CD4-positive, alpha-beta T cell (primary cell): ENCODE data around the gene CD300LG. TPM values are rescaled to one million over a fixed set of nuclear protein-coding genes. Genes with fewer than 3 reads are reported as not detected.

Experiments used
- ATAC-seq: fragments of 200-7000 bp; cut with Tn5 transposase; one replicate; pipeline ENCODE4 v1.10.0; 2022; ENCODE audit warnings: mild to moderate bottlenecking; ENCODE audit not compliant: poor library complexity
- CTCF ChIA-PET: fragments of 350-600 bp; sonication (Branson Sonifier 250); formaldehyde crosslinking; loops from one replicate; lab custom pipeline; 2021; ENCODE audit warnings: antibody characterized with exemption, inconsistent platforms; lab: Charles Lee
- POLR2A ChIA-PET: fragments of 350-600 bp; sonication (Branson Sonifier 250); formaldehyde crosslinking; loops from one replicate; lab custom pipeline; 2021; ENCODE audit warnings: antibody characterized with exemption, inconsistent platforms; lab: Charles Lee
- DNase-seq, 14 experiments: peaks; one replicate each; pipeline ENCODE4 v3.0.0-alpha.2; 2013 to 2020; ENCODE audit warnings: mixed read lengths in 2 of 14
- H3K27ac ChIP-seq, 2 donors: one replicate each; pipeline versions ENCODE4 v1.5.1 to v1.7.0; 2013; ENCODE audit warnings: low read length in 2 of 2, low read depth in 1 of 2, mild to moderate bottlenecking in 1 of 2
- H3K27me3 ChIP-seq, 2 experiments: 1 replicate in 1 of 2; 2 replicates in 1 of 2; pipeline versions ENCODE4 v1.6.1 to v1.7.0; 2013; ENCODE audit warnings: low read length in 2 of 2, control low read depth in 1 of 2, mild to moderate bottlenecking in 1 of 2, moderate library complexity in 1 of 2; ENCODE audit not compliant: insufficient read depth in 2 of 2, control insufficient read depth in 1 of 2
- H3K36me3 ChIP-seq: one replicate; pipeline ENCODE4 v1.6.1; 2013; ENCODE audit warnings: low read length, control low read depth; ENCODE audit not compliant: insufficient read depth
- H3K4me1 ChIP-seq: one replicate; pipeline ENCODE4 v1.6.1; 2013; ENCODE audit warnings: low read length, control low read depth; ENCODE audit not compliant: insufficient read depth
- H3K4me3 ChIP-seq: one replicate; pipeline ENCODE4 v1.5.1; 2013; ENCODE audit warnings: mild to moderate bottlenecking, low read length, moderate library complexity
- H3K9me3 ChIP-seq, 2 experiments: 1 replicate in 1 of 2; 2 replicates in 1 of 2; pipeline versions ENCODE4 v1.6.1 to v1.7.0; 2013; ENCODE audit warnings: low read length in 2 of 2, mild to moderate bottlenecking in 2 of 2, control low read depth in 1 of 2, moderate library complexity in 1 of 2; ENCODE audit not compliant: control insufficient read depth in 1 of 2, insufficient read depth in 1 of 2
- H3K27ac Mint-ChIP-seq: one replicate; pipeline ENCODE4 v1.8.0; 2020; ENCODE audit warnings: mixed read lengths
- H3K27me3 Mint-ChIP-seq: one replicate; pipeline ENCODE4 v1.8.0; 2021; ENCODE audit warnings: mixed read lengths
- H3K36me3 Mint-ChIP-seq: one replicate; pipeline ENCODE4 v1.8.0; 2021; ENCODE audit warnings: low read depth, mixed read lengths
- H3K4me1 Mint-ChIP-seq: one replicate; pipeline ENCODE4 v1.8.0; 2021; ENCODE audit warnings: low read depth, mixed read lengths
- H3K4me3 Mint-ChIP-seq: one replicate; pipeline ENCODE4 v1.8.0; 2020; ENCODE audit warnings: mild to moderate bottlenecking, mixed read lengths
- H3K9me3 Mint-ChIP-seq: one replicate; pipeline ENCODE4 v1.8.0; 2020; ENCODE audit warnings: mixed read lengths
- CTCF ChIP-seq: fragments of 200-600 bp; IDR thresholded peaks from one replicate; pipeline ENCODE4 v1.8.0; 2022; ENCODE audit warnings: antibody characterized with exemption, mild to moderate bottlenecking
- intact Hi-C, 2 experiments: fragments of 100-400 bp; cut with DNase I in 1 of 2; cut with micrococcal nuclease in 1 of 2; formaldehyde crosslinking; loops; one replicate each; pipeline versions ENCODE4 v1.15.1 to v1.9.0; 2023 to 2025; cut with DNase I, micrococcal nuclease
- total RNA-seq, 174 experiments: library from RNA in 2 of 174; stranded (reverse) in 2 of 174; gene quantifications; one replicate each; pipeline ENCODE4 v1.2.3 and lab custom pipeline; 2021 to 2026

CD300LG gene
- total RNA-seq, 2 experiments from 2014 or later = not detected

DNA sequence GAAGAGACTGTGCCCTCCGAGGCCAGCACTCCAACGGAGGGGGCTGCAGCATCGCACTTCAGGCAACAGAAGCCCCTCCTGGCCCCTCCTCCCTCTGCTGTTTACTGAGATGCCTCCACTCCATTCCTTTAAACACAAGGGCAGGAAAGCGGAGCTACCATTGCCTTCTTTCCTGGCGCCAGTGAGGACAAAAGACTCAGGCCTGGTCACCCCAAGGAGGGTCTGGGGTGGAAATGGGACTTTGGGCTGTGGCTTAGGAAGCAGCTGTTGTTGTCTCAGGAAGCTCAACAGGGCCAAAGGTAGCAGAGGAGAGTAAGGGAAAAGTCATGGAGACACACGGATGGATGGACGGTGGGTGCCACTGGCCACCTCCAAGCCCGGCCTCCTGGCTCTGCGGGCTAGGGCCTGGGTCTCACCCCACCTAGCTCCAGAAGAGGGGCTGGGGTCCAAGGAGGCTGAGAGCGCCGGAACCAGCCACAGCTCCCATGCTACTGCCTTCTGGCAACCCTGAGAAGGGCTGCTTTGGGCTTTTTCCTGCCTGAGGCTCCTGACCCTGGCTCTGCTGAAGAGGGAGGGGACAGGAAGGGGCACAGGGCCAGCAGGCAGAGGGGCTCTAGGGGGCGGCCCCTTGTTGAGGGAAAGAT, 11.1 kb downstream of the CD300LG start:
- TF ChIP-seq CTCF = no peak
- Mint-ChIP-seq H3K36me3 (no peaks in the 10 kb centered on the region), H3K27ac (no peak overlapping the region), H3K9me3 (no peaks in the 10 kb centered on the region), H3K27me3 (peaks cover 8% of the 10 kb centered on the region), H3K4me3 (no peak overlapping the region), H3K4me1 (no peaks in the 10 kb centered on the region)
- H3K4me1 ChIP-seq = no peaks in the 10 kb centered on the region
- DNase-seq (no peak), ATAC-seq (no peak)
- H3K36me3 ChIP-seq = no peaks in the 10 kb centered on the region
- no peak overlapping the region for H3K27ac ChIP-seq
- intact Hi-C loops = no loop called here
- peaks cover 0 to 18% of the 10 kb centered on the region in 2 experiments for H3K27me3 ChIP-seq
- POLR2A ChIA-PET = no interaction called here
- no peak overlapping the region for H3K4me3 ChIP-seq
- CTCF ChIA-PET = no interaction called here
- H3K9me3 ChIP-seq = peaks cover 0 to 18% of the 10 kb centered on the region in 2 experiments

DNA sequence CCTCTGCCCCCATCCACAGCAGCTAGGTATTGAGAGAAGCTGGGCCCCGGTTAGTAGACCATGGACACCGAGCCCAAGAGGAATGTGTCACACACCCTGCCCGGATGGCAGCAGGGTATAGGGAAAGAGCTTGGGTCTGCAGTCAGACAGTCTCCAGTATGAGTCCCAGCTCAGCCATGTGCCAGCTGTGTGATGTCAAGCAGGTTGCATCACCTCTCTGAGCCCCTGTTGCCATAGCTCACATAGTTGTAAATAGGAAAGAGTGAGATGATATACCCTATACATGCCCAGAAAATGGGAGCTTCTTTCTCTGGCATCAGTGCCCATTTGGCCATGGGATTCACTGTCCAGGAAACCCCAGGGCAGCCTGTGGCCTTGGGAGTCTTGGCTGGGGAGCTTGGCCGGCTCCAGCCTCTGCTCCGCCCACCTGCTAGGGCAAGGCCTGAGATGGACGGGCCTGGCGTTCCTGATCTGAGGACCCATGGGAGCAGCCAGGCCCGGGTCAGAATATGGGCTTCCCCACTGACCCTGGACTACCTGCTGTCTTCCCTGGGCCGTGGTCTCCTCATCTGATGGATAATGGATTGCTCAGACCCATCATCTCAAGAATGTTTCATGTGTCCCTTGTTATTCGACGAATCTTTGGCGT, 13.2 kb downstream of the CD300LG start:
- TF ChIP-seq CTCF = no peak
- ATAC-seq (no peak), DNase-seq (no peak)
- CTCF ChIA-PET = interaction anchor here (0.6 kb wide), 1 partner anchor 434 kb away, joined by 4 read pairs; no protein-coding TSS in a partner anchor
- Mint-ChIP-seq H3K9me3 (no peaks in the 10 kb centered on the region), H3K27me3 (peaks cover 8% of the 10 kb centered on the region), H3K36me3 (no peaks in the 10 kb centered on the region), H3K4me3 (no peak overlapping the region), H3K27ac (no peak overlapping the region), H3K4me1 (no peaks in the 10 kb centered on the region)
- POLR2A ChIA-PET = no interaction called here
- Histone ChIP-seq H3K27me3 (peaks cover 0 to 15% of the 10 kb centered on the region in 2 experiments), H3K9me3 (peaks cover 0 to 18% of the 10 kb centered on the region in 2 experiments), H3K4me1 (no peaks in the 10 kb centered on the region), H3K4me3 (no peak overlapping the region), H3K36me3 (no peaks in the 10 kb centered on the region), H3K27ac (no peak overlapping the region)
- intact Hi-C loops = no loop called here

DNA sequence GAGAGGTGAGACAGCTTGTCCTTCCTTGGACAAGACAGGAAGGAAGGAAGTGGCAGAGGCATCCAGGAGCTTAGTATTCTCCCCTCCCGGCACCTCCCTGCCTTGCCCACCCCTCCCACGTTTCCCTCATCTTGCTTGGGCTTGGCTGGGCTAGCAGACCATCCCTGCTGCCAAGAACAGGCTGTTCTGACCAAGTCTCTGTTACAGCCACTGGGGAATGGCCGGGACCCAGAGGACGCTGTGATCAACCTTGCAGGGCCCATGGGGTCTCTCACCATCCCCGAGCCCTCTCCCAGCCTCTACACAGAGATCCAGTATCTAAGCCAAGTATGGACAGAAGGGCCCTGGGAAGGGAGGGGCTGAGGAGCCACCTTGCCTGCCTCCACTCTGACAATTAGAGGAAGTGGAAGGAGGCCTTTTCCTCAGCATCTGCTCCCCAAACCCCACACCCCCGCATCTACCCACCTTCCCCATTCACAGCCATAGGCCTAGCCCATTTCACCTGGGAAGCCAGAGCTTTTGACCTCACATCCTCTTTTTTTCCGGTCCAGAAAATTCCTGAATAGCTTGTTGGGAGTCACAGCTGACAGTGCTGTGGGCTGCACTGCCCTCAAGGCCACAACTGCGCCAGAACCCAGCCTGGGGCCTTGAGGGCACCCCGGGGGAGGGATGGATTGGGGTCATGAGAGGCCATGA, 14.1 kb downstream of the CD300LG start:
- H3K27me3 ChIP-seq = peaks cover 0 to 15% of the 10 kb centered on the region in 2 experiments
- ATAC-seq = no peak
- Mint-ChIP-seq H3K9me3 (no peaks in the 10 kb centered on the region), H3K27me3 (peaks cover 15% of the 10 kb centered on the region), H3K27ac (no peak overlapping the region), H3K4me3 (no peak overlapping the region), H3K4me1 (no peaks in the 10 kb centered on the region), H3K36me3 (no peaks in the 10 kb centered on the region)
- intact Hi-C loops = no loop called here
- CTCF ChIA-PET = interaction anchor here (0.6 kb wide), 1 partner anchor 435 kb away, joined by 4 read pairs; no protein-coding TSS in a partner anchor
- no peak overlapping the region for H3K27ac ChIP-seq
- no peaks in the 10 kb centered on the region for H3K36me3 ChIP-seq
- POLR2A ChIA-PET = no interaction called here
- no peaks in the 10 kb centered on the region for H3K4me1 ChIP-seq
- DNase-seq = no peak
- peaks cover 0 to 18% of the 10 kb centered on the region in 2 experiments for H3K9me3 ChIP-seq
- no peak for TF ChIP-seq CTCF
- no peak overlapping the region for H3K4me3 ChIP-seq
